Neural cell (in vitro differentiated cells): ENCODE results near the gene SCP2.
"Not testable (repeated sequence)": the region's sequence is repeated elsewhere in the genome, so short reads cannot be mapped to it uniquely, and the experiment has no call there.

Source experiments
- EP300 ChIP-seq: fragments of 450-650 bp; conservative IDR thresholded peaks from 2 replicates; pipeline ENCODE4 v1.6.1; 2014; ENCODE audit warnings: antibody characterized with exemption, mild to moderate bottlenecking, moderate library complexity; ENCODE audit not compliant: poor library complexity, severe bottlenecking
- EZH2 ChIP-seq: fragments of 200-600, 300-800 bp; shearing (Covaris generic), sonication (generic); IDR thresholded peaks from 2 replicates; pipeline ENCODE4 v1.6.1; 2014; ENCODE audit warnings: antibody characterized with exemption, low read length, borderline replicate concordance, mild to moderate bottlenecking; ENCODE audit not compliant: insufficient read depth, poor library complexity, severe bottlenecking
- MXI1 ChIP-seq: fragments of 450-650 bp; conservative IDR thresholded peaks from 2 replicates; pipeline ENCODE4 v1.6.1; 2014; ENCODE audit warnings: antibody characterized with exemption, mild to moderate bottlenecking; ENCODE audit not compliant: poor library complexity, severe bottlenecking
- POLR2AphosphoS5 ChIP-seq: IDR thresholded peaks from 2 replicates; pipeline ENCODE4 v1.6.1; 2012
- TAF1 ChIP-seq: IDR thresholded peaks from 2 replicates; pipeline ENCODE4 v1.6.1; 2012; ENCODE audit warnings: low read depth
- TF ChIP-seq, protein P1 (sequence below): fragments of 450-650 bp; IDR thresholded peaks from 2 replicates; pipeline ENCODE4 v1.5.1; 2014; ENCODE audit warnings: antibody characterized with exemption, mild to moderate bottlenecking, moderate library complexity; ENCODE audit not compliant: poor library complexity, severe bottlenecking
- TF ChIP-seq, protein P2 (sequence below): IDR thresholded peaks from 2 replicates; pipeline ENCODE4 v1.6.1; 2012; ENCODE audit warnings: borderline replicate concordance

DNA sequence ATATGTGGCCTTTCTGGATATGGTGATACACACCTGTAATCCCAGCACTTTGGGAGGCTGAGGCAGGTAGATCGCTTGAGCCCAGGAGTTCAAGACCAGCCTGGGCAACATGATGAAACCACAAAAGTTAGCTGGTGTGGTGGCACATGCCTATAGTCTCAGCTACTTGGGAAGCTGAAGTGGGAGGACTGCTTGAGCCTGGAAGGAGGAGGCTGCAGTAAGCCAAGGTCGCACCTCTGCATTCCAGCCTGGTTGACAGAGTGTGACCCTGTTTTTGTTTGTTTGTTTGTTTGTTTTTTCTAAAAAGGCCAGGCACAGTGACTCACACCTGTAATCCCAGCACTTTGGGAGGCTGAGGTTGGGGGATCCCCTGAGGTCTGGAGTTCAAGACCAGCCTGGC is 42.2 kb downstream of the SCP2 start:
- TF ChIP-seq TAF1, EZH2, EP300, POLR2AphosphoS5, MXI1: not testable (repeated sequence)
- TF ChIP-seq, protein P1, sequence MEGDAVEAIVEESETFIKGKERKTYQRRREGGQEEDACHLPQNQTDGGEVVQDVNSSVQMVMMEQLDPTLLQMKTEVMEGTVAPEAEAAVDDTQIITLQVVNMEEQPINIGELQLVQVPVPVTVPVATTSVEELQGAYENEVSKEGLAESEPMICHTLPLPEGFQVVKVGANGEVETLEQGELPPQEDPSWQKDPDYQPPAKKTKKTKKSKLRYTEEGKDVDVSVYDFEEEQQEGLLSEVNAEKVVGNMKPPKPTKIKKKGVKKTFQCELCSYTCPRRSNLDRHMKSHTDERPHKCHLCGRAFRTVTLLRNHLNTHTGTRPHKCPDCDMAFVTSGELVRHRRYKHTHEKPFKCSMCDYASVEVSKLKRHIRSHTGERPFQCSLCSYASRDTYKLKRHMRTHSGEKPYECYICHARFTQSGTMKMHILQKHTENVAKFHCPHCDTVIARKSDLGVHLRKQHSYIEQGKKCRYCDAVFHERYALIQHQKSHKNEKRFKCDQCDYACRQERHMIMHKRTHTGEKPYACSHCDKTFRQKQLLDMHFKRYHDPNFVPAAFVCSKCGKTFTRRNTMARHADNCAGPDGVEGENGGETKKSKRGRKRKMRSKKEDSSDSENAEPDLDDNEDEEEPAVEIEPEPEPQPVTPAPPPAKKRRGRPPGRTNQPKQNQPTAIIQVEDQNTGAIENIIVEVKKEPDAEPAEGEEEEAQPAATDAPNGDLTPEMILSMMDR = not testable (repeated sequence)
- TF ChIP-seq, protein P2, sequence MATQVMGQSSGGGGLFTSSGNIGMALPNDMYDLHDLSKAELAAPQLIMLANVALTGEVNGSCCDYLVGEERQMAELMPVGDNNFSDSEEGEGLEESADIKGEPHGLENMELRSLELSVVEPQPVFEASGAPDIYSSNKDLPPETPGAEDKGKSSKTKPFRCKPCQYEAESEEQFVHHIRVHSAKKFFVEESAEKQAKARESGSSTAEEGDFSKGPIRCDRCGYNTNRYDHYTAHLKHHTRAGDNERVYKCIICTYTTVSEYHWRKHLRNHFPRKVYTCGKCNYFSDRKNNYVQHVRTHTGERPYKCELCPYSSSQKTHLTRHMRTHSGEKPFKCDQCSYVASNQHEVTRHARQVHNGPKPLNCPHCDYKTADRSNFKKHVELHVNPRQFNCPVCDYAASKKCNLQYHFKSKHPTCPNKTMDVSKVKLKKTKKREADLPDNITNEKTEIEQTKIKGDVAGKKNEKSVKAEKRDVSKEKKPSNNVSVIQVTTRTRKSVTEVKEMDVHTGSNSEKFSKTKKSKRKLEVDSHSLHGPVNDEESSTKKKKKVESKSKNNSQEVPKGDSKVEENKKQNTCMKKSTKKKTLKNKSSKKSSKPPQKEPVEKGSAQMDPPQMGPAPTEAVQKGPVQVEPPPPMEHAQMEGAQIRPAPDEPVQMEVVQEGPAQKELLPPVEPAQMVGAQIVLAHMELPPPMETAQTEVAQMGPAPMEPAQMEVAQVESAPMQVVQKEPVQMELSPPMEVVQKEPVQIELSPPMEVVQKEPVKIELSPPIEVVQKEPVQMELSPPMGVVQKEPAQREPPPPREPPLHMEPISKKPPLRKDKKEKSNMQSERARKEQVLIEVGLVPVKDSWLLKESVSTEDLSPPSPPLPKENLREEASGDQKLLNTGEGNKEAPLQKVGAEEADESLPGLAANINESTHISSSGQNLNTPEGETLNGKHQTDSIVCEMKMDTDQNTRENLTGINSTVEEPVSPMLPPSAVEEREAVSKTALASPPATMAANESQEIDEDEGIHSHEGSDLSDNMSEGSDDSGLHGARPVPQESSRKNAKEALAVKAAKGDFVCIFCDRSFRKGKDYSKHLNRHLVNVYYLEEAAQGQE = not testable (repeated sequence)
